ENCODE measurements around the gene PCNX2. TPM values are rescaled to one million over a fixed set of nuclear protein-coding genes. Genes with fewer than 3 reads are reported as not detected.

The PCNX2 gene
- total and polyA plus RNA-seq, 8 donors, result 5.5 to 25.9 (median 8.7) TPM

Other genes starting within 250 kb of the PCNX2 start
- 10 to 100 TPM; 12.6 to 18.8 (median 15.3) TPM for gene MAP3K21, start 32.0 kb upstream of the PCNX2 start, total RNA-seq
- 10 to 100 TPM in 1 of 2 donors, 1 to 10 TPM in 1; 9.7 to 22.0 TPM for gene MAP3K21, start 32.0 kb upstream of the PCNX2 start, polyA plus RNA-seq